HG03196 (cell line): ENCODE data around the gene MTUS2.
A peak's percentile ranks its signal among the peaks of the same experiment; 100 is the strongest.
"Not testable (repeated sequence)": the region's sequence is repeated elsewhere in the genome, so short reads cannot be mapped to it uniquely, and the experiment has no call there.

Experiments
- ATAC-seq: cut with Tn5 transposase; IDR thresholded peaks from one replicate; pipeline ENCODE4 v1.9.1; 2021; ENCODE audit not compliant: unreplicated experiment

MTUS2 gene

DNA sequence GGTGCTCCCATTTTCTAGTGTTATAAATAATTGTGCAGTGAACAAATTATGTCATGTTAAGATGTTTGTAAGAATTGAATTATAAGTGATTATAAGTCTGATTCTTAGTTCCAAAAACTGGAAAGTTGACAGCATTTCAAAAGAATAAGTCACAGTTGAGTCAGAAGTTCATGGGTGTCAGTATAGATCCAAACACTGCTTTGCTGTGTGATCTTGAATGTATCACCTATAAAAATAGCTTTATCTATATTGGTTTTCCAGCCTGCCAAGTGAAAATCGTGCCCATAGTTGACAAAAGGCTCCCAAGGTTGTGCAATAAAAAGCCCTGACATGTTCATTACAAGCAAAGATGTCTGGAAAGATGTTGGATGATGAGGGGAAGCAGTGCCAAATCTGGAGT lies 336.0 kb downstream of the MTUS2 start:
- no peak for ATAC-seq

DNA sequence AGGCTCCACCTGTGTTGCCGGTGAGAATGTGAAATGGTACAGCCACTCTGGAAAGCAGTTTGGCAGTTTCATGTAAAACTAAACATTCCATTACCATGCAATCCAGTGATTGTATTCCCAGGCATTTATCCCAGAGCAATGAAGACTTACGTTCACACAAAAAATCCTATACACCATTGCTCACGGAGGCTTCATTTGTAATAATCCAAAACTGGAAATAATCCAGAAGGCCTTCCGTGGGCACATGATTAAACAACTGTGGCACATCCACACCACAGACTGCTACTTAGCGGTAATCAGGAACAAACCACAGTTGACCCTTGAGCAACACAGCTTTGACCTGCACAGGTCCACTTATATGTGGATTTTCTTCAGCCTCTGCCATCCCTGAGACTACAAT lies 339.7 kb downstream of the MTUS2 start:
- no peak for ATAC-seq

DNA sequence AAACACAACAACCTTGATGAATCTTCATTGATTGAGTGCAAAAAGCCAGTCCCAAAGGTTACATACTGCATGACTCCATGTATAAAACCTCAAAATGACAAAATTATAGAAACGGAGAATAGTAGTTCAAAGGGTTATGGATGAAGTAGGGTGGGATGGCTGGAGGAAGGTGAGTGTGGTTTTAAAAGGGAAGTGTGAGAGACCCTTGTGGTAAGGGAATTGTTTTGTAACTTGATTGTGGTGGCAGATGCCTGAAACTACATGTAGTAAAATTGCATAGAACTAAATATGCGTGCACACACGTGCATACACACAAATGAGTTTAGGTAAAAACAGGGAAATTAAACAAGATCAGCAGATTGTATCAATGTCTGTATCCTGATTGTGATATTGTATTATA lies 340.7 kb downstream of the MTUS2 start:
- ATAC-seq: no peak

DNA sequence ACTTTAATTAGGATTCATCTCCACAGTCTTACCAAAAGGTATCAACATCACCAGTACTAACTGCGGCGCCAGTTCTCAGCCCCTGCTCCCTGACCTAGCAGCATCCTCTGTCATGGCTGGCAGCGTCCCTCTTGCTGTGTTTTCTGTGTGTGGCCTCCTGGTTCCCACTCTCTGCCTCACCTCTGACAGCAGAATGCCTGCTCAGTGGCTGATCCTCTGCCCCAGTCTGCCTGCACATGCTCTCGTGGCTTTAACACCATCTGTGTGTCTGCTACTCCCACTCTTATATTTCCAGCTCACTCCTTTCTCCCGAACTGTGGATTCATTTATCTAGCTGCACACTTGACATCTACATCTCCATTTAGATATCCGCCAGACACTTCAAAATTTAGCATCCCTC lies 341.5 kb downstream of the MTUS2 start:
- ATAC-seq: no peak

DNA sequence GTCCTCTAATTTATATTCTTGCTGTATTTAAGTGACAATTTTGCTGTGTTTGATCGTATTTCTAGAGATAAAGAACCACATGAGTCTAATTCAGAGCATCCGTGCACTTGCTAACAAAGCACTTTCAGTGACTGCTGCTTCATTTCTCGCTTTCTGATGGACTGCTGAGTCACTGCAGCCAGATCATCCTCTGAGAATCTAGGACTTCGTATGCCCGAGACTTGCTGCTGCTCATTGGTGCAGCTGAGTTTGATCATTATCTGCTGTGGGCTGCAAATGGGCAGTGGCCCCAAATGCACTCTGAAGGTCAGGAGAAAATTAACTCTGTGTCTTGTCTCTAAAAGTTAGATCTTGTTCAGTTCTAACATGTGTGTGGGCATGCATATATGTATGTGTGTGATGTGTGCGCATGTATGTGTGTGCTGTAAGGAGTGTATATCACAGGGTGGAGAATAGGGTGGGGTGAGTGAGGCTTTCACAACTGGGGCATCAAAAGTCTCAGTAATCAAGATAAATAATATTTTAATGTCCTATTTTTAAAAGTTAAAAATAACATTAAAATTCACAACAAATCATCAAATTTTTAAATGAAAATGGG lies 342.6 kb downstream of the MTUS2 start:
- ATAC-seq: no peak

DNA sequence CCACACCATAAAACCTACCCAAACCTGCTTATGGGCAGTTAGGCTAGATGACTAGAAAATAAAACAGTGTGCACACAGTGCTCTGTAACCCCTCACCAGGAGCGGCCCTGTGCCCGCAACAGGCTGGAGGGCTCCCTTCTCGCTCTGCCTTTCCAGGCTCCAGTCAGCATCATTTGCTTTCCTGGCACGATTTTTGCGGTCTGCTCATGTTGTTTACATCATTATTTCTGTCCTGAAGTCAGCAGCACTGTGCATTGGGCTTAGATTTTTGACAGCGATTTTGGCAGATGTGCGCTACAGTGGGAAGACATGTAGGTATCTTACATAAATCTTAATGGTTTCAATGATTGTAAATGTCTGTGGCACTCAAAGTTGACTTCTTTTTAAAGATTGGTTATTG lies 344.0 kb downstream of the MTUS2 start:
- no peak for ATAC-seq

DNA sequence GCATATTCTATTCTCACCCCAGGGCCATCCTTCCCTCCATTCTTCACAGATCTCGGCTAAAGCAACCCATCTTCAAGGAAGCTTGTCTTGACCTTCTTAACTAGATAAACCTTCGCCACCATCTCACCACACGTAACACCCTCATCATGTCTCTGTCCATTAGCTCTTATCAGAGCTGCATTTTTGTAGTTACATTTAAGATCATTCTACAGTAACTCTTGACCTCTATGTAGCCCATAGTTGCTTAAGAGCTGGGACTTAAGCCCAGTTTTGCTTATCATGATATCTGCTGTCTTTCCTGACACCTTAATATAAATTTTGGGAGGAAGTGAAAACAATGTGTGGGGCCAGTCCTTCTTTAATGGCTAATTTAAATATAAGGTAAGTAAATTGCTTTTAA lies 345.1 kb downstream of the MTUS2 start:
- no peak for ATAC-seq

DNA sequence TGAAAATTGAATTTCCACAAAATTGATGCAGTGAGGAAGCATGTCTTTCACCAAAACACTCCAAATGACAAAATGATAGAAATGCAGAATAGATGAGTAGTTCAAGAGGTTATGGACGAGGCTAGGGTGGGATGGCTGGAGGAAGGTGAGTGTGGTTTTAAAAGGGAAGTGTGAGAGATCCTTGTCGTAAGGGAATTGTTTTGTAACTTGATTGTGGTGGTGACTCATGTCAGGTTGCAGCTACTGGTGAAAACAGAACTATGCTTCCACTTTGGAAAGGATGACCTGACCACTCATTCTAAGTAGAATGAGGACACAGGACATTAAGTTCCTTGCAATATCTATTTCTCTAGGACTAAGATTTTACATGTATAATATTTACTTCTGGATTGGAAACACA lies 345.7 kb downstream of the MTUS2 start:
- no peak for ATAC-seq

DNA sequence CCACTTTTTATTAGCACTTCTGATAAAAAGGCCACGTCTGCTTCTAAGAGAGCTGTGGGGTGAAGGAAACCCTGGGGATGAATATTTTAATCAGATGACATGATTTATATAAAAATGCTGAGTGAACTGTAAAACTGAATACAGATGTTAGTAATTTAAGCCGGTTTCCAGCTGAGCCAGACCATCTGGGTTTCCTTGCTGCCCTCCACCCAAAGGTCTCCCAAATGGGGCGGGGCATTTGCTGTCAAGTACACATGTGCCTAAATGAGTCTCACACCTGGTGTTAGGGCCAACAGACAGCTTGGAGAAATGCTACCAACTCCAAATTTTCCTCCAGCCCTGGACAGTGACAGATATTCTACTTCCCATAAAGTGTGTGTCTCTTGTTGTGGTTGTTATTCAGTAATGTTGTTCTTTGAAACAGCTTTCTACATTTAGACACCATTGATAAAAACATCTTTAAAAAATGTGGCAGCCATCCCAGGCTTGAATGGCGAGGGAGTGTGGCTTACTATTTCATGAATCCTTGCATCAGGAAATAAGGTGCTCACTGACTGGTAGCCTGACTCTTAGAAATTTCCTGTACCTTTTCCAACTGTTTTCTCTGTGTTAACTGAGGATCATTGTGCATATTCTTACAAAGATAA lies 350.4 kb downstream of the MTUS2 start:
- no peak for ATAC-seq

DNA sequence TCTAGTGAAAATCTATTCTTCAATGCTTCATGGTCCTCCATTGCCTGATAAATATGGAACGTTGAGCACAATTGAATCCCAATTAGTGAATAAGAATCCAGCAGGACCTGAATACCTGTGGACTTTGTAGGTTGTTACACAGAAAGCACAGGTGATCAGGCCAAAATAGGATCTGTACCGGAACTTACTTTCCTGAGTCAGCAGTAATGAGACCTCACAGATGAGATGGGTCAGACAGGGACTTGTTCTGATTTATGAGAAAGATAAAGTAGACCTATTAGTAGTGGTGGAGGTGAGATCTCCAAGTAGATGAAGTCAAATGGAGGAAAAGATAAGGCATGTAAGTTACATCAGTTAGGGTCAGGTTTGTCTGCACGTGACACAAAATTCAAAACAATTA lies 351.1 kb downstream of the MTUS2 start:
- no peak for ATAC-seq

DNA sequence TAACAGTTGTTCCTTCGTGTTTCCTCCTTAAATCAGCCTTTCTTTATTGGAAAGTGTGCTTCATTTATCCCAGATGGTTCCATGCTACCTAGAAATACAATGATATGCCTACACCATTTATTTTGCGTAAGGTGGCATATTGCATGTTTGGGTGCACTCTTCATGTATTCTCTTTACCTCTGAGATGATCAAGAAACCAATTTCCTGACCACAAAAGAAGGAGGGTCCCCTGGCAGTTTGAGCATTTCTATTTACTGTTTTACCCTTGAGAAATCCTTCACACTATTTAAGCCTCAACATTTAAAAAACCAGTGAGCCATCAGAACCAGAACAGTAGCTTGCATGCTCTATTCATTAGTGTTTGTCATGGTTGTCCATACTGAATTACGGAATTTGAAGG lies 354.0 kb downstream of the MTUS2 start:
- no peak for ATAC-seq

DNA sequence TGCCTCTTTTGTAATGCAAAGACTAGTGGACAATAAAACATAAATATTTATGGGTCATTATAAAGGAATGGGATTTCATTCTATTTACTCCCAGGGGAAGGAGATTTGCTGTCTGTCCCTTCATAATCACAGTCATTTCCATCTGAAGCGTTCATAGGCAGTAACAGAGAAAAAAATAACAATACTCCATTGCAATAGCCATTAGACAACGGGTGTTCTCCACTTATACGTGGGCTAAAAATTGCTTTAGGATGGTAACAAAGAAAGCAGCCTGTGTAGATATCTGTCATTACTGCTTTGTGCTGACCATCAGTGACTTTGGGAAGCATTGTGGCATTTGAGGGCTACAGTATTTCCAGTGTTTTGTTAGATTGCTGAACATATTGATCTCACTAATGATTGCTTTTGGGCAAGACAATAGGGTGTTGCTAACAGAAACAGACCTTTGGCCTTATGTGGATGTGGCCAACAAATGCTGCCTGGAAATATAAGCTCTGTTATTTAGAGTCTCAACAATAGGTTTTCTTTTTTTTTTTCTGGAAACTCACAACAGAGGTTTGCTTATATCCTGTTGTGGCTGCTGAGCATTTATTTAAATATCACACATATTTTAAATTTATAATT lies 355.2 kb downstream of the MTUS2 start:
- ATAC-seq: no peak

DNA sequence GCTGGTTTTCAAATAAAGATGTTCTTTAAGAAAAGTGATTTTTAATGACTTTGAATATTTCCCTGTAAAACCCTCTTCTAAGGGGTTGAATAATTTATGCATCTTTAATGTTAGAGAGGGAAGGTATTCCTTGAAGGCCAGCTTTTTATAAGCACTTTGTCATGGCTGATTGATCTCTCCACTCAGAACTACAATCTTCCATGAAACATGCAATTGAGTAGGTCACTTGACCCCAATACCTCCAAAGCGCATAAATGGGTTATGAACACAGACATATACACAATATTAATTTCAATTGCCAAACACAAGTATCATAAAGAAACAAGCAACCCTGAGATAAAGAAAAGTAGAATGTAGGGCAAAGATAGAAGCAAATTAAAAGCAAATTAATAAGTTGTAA lies 359.9 kb downstream of the MTUS2 start:
- no peak for ATAC-seq

DNA sequence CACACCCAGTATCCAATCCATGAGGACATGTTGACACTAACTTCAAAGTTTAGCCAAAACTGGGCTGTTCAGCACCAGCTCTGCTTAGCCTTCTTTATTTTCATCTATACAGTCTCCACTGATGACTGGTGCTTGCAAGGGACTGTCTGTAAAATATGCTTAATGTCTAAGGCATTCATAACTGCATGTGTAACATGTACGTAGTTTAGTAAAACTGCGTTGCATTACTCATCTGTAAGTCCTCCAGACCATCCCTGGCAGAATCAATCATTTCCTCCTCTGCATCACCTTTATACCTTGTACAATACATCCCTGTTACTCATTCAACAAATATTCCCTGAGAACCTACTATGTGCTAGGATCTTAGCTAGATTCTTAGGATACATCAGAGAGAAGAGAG lies 362.1 kb downstream of the MTUS2 start:
- no peak for ATAC-seq

DNA sequence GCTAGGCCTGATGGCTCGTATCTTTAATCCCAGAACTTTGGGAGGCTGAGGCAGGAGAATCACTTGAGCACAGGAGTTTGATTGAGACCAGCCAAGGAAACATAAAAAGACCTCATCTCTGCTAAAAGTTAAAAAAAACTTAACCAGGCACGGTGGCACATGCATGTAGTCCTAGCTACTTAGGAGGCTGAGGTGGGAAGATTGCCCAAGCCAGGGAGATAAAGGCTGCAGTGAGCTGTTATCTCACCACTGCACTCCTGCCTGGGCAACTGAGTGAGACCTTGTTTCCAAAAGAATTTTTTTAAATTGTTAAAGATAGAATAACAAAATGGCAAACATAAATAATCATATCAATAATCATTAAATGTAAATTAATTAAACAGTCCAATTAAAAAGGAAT lies 365.8 kb downstream of the MTUS2 start:
- ATAC-seq: no peak

DNA sequence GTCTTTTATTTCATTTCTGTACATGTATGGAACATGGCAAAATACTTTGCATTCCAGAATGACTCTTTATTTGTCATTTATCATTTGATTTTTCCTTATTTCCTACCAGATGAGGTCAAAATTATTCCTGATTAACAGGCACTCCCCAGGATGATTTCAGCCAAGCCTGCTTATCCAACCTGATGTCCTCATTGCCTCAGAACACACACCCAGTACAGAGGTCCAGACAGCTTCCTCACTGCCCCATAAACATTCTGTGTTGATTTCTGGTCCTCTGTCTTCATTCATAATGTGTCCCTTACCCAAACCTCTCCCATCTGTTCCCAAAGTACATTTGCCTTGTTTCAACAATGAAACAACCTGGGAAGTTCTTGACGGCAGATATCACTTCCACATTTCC lies 367.4 kb downstream of the MTUS2 start:
- ATAC-seq: no peak

DNA sequence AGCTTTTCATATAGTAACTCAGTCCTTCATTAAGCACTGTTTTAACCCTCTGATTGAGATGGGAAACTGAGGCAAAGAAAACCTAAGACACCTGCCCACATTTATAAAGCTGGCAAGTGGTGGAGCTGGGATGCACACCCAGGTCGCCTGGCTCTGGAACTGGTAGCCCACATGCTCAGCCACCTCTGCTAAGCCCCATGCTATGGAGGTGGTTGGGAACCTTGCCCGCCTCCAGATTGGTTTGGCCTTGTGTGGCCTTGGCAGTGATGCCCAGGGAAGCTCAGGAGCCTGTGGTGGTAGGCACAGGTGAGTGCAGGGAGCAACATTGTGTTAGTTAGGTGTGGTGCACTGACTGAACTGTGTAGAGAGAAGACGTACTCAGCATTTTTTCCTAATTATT lies 370.2 kb downstream of the MTUS2 start:
- no peak for ATAC-seq

DNA sequence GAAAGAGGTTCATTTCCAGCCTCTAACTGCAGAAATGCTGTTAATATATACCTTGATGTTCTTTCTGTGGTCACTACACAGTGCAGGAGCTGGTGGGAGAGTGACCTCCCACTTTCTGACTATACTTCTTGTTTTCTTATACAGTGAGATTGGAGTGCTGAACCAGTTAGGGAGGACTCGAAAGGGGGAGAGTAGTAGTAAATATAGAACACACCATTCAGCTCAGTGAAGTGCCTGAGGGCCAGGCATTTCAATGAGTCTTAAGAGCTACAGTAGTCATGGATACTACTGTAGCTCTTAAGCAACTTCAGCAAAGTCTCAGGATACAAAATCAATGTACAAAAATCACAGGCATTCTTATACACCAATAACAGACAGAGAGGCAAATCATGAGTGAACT lies 372.9 kb downstream of the MTUS2 start:
- no peak for ATAC-seq

DNA sequence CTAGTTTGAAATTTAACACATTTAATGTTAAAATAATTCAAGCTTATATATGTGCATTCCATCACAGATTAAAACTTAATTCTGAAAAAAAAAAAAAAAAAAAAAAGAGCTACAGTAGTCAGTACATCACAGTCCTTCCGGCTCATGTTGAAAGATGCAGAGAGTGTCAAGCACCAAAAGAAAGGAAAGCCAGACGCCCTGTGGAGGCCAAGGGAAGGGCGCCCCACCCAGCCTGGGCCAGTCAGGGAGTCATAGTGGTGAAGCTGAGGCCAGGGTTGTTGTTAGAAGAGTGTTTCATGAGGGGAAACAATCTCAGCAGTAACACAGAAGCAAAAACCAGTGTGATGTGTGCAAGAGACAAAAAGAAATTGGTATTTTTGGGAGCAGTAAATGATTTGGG lies 375.3 kb downstream of the MTUS2 start:
- no peak for ATAC-seq

DNA sequence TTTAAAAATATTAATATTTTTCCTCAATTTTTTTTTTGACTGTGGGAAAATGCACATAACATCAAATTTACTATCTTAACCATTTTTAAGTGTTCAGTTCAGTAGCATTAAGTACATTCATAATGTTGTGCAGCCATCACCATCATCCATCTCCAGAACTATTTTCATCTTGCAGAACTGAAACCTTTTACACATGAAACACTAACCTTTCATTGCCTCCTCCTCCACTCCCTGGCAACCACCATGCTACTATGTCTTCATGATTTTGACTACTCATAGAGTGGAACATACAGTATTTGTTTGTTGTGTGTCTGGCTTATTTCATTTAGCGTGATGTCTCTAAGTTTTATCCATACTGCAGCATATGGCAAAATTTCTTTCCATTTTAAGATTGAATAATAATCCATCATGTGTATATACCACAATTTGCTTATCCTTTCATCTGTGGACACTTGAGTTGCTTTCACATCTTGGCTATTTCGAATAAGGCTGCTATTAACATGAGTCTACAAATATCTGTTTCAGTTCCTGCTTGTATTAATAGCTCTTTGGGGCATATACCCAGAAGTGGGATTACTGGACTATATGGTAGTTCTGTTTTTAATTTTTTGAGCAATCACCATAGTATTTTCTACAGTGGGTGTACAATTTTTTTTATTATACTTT lies 376.4 kb downstream of the MTUS2 start:
- peak; percentile 97 for ATAC-seq

DNA sequence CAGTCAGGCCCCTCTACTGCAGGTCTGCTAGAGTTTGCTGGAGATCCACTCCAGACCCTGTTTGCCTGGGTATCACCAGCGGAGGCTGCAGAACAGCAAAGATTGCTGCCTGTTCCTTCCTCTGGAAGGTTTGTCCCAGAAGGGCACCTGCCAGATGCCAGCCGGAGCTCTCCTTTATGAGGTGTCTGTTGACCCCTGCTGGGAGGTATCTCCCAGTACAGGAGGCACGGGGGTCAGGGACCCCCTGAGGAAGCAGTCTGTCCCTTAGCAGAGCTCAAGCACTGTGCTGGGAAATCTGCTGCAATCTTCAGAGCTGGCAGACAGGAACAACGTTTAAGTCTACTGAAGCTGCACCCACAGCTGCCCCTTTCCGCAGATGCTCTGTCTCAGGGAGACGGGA lies 382.6 kb downstream of the MTUS2 start:
- ATAC-seq: not testable (repeated sequence)

DNA sequence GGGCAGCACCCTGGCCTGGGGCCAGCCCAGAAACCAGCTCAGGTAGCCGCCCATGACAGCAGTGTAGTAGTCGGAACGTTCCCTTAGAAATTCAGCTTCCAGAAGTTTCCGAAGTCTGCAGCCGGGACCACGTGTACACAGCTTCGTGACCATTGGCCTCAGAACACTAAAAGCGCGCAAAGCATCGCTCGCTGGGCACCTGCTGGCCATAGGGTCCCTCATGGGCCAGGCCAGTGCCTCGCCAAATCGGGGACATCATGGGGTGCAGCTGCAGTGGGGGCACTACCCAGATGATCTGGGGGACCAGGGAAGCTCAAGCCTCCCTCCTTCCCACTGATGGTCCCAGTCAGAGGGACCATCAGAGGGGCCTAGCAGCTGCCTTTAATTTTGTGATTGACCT lies 384.5 kb downstream of the MTUS2 start:
- ATAC-seq: no peak
